Measurements from ENCODE around the gene IBTK. TPM values are rescaled to one million over a fixed set of nuclear protein-coding genes. Genes with fewer than 3 reads are reported as not detected.

The IBTK gene
- total RNA-seq, 1 experiment from 2014 or later: 17.1 TPM

GRCh38 chr6:82142524-82142923 is 105.0 kb downstream of the IBTK start:
- H3K14ac ChIP-seq (ENCODE audit: insufficient read depth, low read length): no peak overlapping the region
- no peak overlapping the region for H2BK20ac ChIP-seq (ENCODE audit: low read depth, low read length, poor library complexity, severe bottlenecking)
- Mint-ChIP-seq H3K4me1 (peaks cover 6 to 8% of the 10 kb centered on the region in 2 experiments), H3K4me3 (no peak overlapping the region), H3K9me3 (no peaks in the 10 kb centered on the region; a peak in 1 of 5 replicates), H3K36me3 (ENCODE audit: insufficient read depth in 1 of 3, low read depth in 3 of 3) (no peaks in the 10 kb centered on the region), H3K27ac (no peak overlapping the region), H3K27me3 (ENCODE audit: low read depth) (no peaks in the 10 kb centered on the region)
- H2AFZ ChIP-seq (ENCODE audit: low read length): no peak overlapping the region
- no peak overlapping the region for H2BK5ac ChIP-seq (ENCODE audit: insufficient read length, low read length)
- no peaks in the 10 kb centered on the region for H3K79me2 ChIP-seq (ENCODE audit: insufficient read depth, low read length)
- DNase-seq: no peak
- no peak overlapping the region for H2BK15ac ChIP-seq (ENCODE audit: low read depth, low read length)
- H3K27me3 ChIP-seq (ENCODE audit: insufficient read depth, low read length): no peaks in the 10 kb centered on the region
- no peak overlapping the region for H3T11ph ChIP-seq (ENCODE audit: low read length)
- no peak overlapping the region for H3K4me2 ChIP-seq (ENCODE audit: insufficient read depth, insufficient read length, low read length)
- H3K56ac ChIP-seq (ENCODE audit: insufficient read length, low read depth, low read length): no peak overlapping the region
- no peak overlapping the region for H3K4ac ChIP-seq (ENCODE audit: low read depth, low read length)
- no CpG with 5 or more reads among the region's 4 CpGs for WGBS (ENCODE audit: extremely low coverage, insufficient read length, low lambda C conversion rate)
- no peak overlapping the region for H2BK120ac ChIP-seq (ENCODE audit: low read depth, low read length, poor library complexity, severe bottlenecking)
- H3K23ac ChIP-seq (ENCODE audit: insufficient read length, low read depth, low read length): no peak overlapping the region
- no peak overlapping the region for H2BK12ac ChIP-seq (ENCODE audit: insufficient read length, low read depth, low read length)
- H2AK5ac ChIP-seq (ENCODE audit: insufficient read length, low read length): no peak overlapping the region
- H3K9me3 ChIP-seq (ENCODE audit: control insufficient read depth, low read depth, low read length): no peaks in the 10 kb centered on the region
- H3K18ac ChIP-seq (ENCODE audit: insufficient read length, low read depth, low read length): no peak overlapping the region
- H4K20me1 ChIP-seq (ENCODE audit: control insufficient read depth, insufficient read depth, insufficient read length): no peaks in the 10 kb centered on the region
- H3K27ac ChIP-seq (ENCODE audit: insufficient read length, low read depth, low read length): no peak overlapping the region
- no peak overlapping the region for H4K8ac ChIP-seq (replicated peaks; ENCODE audit: insufficient read length, low read depth, low read length)
- TF ChIP-seq CTCF (conservative IDR thresholded peaks at IDR 0.05): no peak
- H3K79me1 ChIP-seq (ENCODE audit: insufficient read depth, low read depth, low read length, poor library complexity, severe bottlenecking): no peaks in the 10 kb centered on the region
- no peak overlapping the region for H3K9ac ChIP-seq (ENCODE audit: extremely low read depth, insufficient read length, low read length)
- H4K91ac ChIP-seq (ENCODE audit: insufficient read length, low read depth, low read length): no peak overlapping the region
- no peak overlapping the region for H4K5ac ChIP-seq (ENCODE audit: insufficient read length, low read depth, low read length)
- H3K4me1 ChIP-seq (ENCODE audit: insufficient read depth, low read length): no peaks in the 10 kb centered on the region
- no peaks in the 10 kb centered on the region for H3K23me2 ChIP-seq (ENCODE audit: insufficient read length, low read depth, low read length, poor library complexity, severe bottlenecking)

Data from H9 (cell line).